ENCODE results near the gene PRSS38.

- no peak for TF ChIP-seq CTCF (conservative IDR thresholded peaks at IDR 0.05; ENCODE audit: low read depth in 2 of 2)
- TF ChIP-seq EZH2 (IDR thresholded peaks at IDR 0.05; ENCODE audit: low read depth, unreplicated experiment), result no peak
Measured at GRCh38 chr1:227767401-227768124, 47.9 kb upstream of the PRSS38 start.
